HepG2 (cell line): ENCODE results near the gene ARID3C. TPM values are rescaled to one million over a fixed set of nuclear protein-coding genes. Genes with fewer than 3 reads are reported as not detected.

Experiments used
- CBX5 ChIP-seq: sonication (generic); formaldehyde crosslinking; IDR thresholded peaks from 2 replicates; pipeline ENCODE4 v1.4.0; 2020; ENCODE audit warnings: missing genetic modification reagents, borderline replicate concordance
- HIVEP1 ChIP-seq: sonication (generic); formaldehyde crosslinking; IDR thresholded peaks from 2 replicates; pipeline ENCODE4 v1.4.0; 2020; ENCODE audit warnings: mild to moderate bottlenecking, missing genetic modification reagents
- HOXA3 ChIP-seq: sonication (generic); formaldehyde crosslinking; IDR thresholded peaks from 2 replicates; pipeline ENCODE4 v1.5.0; 2020; ENCODE audit warnings: missing genetic modification reagents
- MXD4 ChIP-seq: IDR thresholded peaks from 2 replicates; pipeline ENCODE4 v1.6.1; 2016; ENCODE audit warnings: mild to moderate bottlenecking, missing biosample characterization, missing genetic modification reagents
- PATZ1 ChIP-seq: sonication (generic); formaldehyde crosslinking; IDR thresholded peaks from 2 replicates; pipeline ENCODE4 v1.4.0; 2020; ENCODE audit warnings: missing genetic modification reagents
- RNF219 ChIP-seq: sonication (generic); formaldehyde crosslinking; IDR thresholded peaks from 2 replicates; pipeline ENCODE4 v1.5.0; 2020; ENCODE audit warnings: mild to moderate bottlenecking, missing genetic modification reagents
- SRY ChIP-seq: sonication (generic); formaldehyde crosslinking; IDR thresholded peaks from 2 replicates; pipeline ENCODE4 v1.8.0; 2022; ENCODE audit warnings: mild to moderate bottlenecking, missing genetic modification reagents
- TBL1XR1 ChIP-seq: fragments of 150-350 bp; IDR thresholded peaks from 2 replicates; pipeline ENCODE4 v1.6.1; 2014; ENCODE audit warnings: borderline replicate concordance, low read length; ENCODE audit not compliant: partially characterized antibody
- ZIK1 ChIP-seq: sonication (generic); formaldehyde crosslinking; IDR thresholded peaks from 2 replicates; pipeline ENCODE4 v1.5.0; 2020; ENCODE audit warnings: mild to moderate bottlenecking, low read depth, missing genetic modification reagents, borderline replicate concordance
- ZNF501 ChIP-seq: sonication (generic); formaldehyde crosslinking; IDR thresholded peaks from 2 replicates; pipeline ENCODE4 v1.5.1; 2020; ENCODE audit warnings: mild to moderate bottlenecking, moderate library complexity, missing genetic modification reagents
- ZNF556 ChIP-seq: sonication (generic); formaldehyde crosslinking; IDR thresholded peaks from 2 replicates; pipeline ENCODE4 v1.4.0; 2020; ENCODE audit warnings: mild to moderate bottlenecking, missing genetic modification reagents, borderline replicate concordance
- ZNF691 ChIP-seq: sonication (generic); formaldehyde crosslinking; IDR thresholded peaks from 2 replicates; pipeline ENCODE4 v1.4.0; 2020; ENCODE audit warnings: missing genetic modification reagents, low read depth, mild to moderate bottlenecking, borderline replicate concordance
- ZNF749 ChIP-seq: sonication (generic); formaldehyde crosslinking; IDR thresholded peaks from 2 replicates; pipeline ENCODE4 v1.8.0; 2022; ENCODE audit warnings: mild to moderate bottlenecking, missing genetic modification reagents, moderate library complexity, borderline replicate concordance
- polyA plus RNA-seq, 8 experiments: library from polyadenylated mRNA; depleted of rRNA in 3 of 8; stranded (reverse) in 7 of 8; unstranded in 1 of 8; fragments of >200 nt; fragmentation: Illumina TruSeq in 4 of 8; extraction: Trizol in 4 of 8; gene quantifications; 2 replicates each; pipeline versions ENCODE4 v1.2.1 to v1.2.3, GENCODE V29; 2011 to 2016; ENCODE audit warnings: low read depth in 4 of 8, missing spikeins in 1 of 8, mixed read lengths in 1 of 8; ENCODE audit not compliant: insufficient read depth in 1 of 8
- total RNA-seq, 5 experiments: library from RNA; depleted of rRNA; stranded (reverse); fragments of >200 nt; fragmentation: Illumina TruSeq; extraction: Trizol; gene quantifications; 2 replicates each; pipeline ENCODE4 v1.2.3, GENCODE V29; 2016; ENCODE audit warnings: low read depth in 1 of 5
- TF ChIP-seq, protein P1 (sequence below): sonication (generic); formaldehyde crosslinking; IDR thresholded peaks from 2 replicates; pipeline ENCODE4; 2020; ENCODE audit warnings: missing genetic modification reagents, mild to moderate bottlenecking, borderline replicate concordance
- TF ChIP-seq, protein P2 (sequence below): sonication (generic); formaldehyde crosslinking; IDR thresholded peaks from 2 replicates; pipeline ENCODE4 v1.4.0; 2020; ENCODE audit warnings: mild to moderate bottlenecking, missing genetic modification reagents

The ARID3C gene
- total and polyA plus RNA-seq, 2 of the 13 experiments (the other 11 are each of a cell fraction or from before 2014, with no cell fraction given): not detected

DNA sequence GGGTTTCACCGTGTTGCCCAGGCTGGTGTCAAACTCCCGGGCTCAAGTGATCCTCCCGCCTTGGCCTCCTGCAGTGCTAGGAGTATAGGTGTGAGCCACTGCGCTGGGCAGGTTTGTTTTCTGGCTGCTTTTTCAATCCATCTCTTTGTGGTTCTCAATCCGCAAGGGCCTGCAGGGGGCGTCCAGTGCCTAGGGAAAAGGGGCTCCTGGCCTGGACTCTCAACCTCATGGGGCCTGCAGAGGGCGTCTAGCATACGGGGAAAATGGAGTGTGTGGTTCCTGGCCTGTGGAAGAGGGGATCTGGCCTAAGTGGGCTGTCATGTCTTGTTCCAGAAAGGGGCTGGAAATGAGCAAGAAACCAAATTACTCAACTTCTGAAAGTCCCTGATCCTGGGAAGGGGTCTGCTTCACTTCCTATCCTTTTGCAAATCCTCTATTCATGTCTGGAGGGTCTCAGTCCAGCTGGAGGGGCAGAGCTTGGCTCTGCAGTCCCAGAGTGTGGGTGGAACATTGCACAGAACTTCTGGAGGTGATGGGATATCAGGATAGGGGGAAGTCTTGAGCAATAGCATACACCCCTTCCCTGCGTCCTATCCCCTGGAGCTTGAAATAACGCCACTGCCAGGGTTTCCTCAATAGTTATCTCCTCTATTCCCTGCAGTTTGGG is 46.3 kb upstream of the ARID3C start (continued):
- TF ChIP-seq, protein P1, sequence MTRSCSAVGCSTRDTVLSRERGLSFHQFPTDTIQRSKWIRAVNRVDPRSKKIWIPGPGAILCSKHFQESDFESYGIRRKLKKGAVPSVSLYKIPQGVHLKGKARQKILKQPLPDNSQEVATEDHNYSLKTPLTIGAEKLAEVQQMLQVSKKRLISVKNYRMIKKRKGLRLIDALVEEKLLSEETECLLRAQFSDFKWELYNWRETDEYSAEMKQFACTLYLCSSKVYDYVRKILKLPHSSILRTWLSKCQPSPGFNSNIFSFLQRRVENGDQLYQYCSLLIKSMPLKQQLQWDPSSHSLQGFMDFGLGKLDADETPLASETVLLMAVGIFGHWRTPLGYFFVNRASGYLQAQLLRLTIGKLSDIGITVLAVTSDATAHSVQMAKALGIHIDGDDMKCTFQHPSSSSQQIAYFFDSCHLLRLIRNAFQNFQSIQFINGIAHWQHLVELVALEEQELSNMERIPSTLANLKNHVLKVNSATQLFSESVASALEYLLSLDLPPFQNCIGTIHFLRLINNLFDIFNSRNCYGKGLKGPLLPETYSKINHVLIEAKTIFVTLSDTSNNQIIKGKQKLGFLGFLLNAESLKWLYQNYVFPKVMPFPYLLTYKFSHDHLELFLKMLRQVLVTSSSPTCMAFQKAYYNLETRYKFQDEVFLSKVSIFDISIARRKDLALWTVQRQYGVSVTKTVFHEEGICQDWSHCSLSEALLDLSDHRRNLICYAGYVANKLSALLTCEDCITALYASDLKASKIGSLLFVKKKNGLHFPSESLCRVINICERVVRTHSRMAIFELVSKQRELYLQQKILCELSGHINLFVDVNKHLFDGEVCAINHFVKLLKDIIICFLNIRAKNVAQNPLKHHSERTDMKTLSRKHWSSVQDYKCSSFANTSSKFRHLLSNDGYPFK (CRISPR knock-in tag): 0 out of 2 replicates have a peak, but pooled peaks have one; percentile 42
- 0 out of 2 replicates have a peak, but pooled peaks have one; percentile 20 for TF ChIP-seq PATZ1 (CRISPR knock-in tag)
- peak; percentile 19; the same call in 1 of the 2 replicates for TF ChIP-seq ZNF556 (CRISPR knock-in tag)
- no peak for TF ChIP-seq RNF219
- peak; percentile 41 for TF ChIP-seq TBL1XR1
- TF ChIP-seq MXD4 (CRISPR knock-in tag): 0 out of 2 replicates have a peak, but pooled peaks have one; percentile 33
- peak; percentile 77 for TF ChIP-seq ZNF501 (CRISPR knock-in tag)
- peak; percentile 59; the same call in 1 of the 2 replicates for TF ChIP-seq ZNF691 (CRISPR knock-in tag)
- peak; percentile 20; the same call in 1 of the 2 replicates for TF ChIP-seq CBX5
- peak; percentile 70; the same call in 1 of the 2 replicates for TF ChIP-seq HIVEP1 (CRISPR knock-in tag)
- TF ChIP-seq ZNF749 (CRISPR knock-in tag): 0 out of 2 replicates have a peak, but pooled peaks have one; percentile 38
- TF ChIP-seq, protein P2, sequence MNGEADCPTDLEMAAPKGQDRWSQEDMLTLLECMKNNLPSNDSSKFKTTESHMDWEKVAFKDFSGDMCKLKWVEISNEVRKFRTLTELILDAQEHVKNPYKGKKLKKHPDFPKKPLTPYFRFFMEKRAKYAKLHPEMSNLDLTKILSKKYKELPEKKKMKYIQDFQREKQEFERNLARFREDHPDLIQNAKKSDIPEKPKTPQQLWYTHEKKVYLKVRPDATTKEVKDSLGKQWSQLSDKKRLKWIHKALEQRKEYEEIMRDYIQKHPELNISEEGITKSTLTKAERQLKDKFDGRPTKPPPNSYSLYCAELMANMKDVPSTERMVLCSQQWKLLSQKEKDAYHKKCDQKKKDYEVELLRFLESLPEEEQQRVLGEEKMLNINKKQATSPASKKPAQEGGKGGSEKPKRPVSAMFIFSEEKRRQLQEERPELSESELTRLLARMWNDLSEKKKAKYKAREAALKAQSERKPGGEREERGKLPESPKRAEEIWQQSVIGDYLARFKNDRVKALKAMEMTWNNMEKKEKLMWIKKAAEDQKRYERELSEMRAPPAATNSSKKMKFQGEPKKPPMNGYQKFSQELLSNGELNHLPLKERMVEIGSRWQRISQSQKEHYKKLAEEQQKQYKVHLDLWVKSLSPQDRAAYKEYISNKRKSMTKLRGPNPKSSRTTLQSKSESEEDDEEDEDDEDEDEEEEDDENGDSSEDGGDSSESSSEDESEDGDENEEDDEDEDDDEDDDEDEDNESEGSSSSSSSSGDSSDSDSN (CRISPR knock-in tag): peak; percentile 44; the same call in 1 of the 2 replicates
- TF ChIP-seq HOXA3 (CRISPR knock-in tag): peak; percentile 45; the same call in 1 of the 2 replicates
- TF ChIP-seq ZIK1: no peak
- no peak for TF ChIP-seq SRY (CRISPR knock-in tag)
